HK-2 (cell line): ENCODE data around the gene PAOX.
A peak's percentile ranks its signal among the peaks of the same experiment; 100 is the strongest.
"Not testable (repeated sequence)": the region's sequence is repeated elsewhere in the genome, so short reads cannot be mapped to it uniquely, and the experiment has no call there.

Experiments used
- DNase-seq: peaks from one replicate; pipeline ENCODE4 v3.0.0-alpha.2; 2018; ENCODE audit not compliant: unreplicated experiment

Gene PAOX

DNA sequence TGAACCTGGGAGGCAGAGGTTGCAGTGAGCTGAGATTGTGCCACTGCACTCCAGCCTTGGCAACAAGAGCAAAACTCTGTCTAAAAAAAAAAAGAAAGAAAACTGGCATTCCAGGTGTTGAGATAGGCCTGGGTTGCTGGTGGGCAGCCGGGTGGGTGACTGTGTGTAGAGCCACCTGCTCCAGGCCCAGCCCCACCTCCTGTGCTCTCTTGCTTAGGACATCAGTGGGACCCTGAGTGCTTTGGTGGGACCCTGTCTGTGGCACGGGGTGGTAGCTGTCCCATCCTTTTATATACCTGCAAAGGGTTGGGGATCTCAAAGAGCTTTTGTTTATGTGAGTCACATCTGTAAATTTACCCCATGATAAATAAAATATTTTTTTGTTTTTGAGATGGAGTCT, 6.2 kb downstream of the PAOX start:
- no peak for DNase-seq

DNA sequence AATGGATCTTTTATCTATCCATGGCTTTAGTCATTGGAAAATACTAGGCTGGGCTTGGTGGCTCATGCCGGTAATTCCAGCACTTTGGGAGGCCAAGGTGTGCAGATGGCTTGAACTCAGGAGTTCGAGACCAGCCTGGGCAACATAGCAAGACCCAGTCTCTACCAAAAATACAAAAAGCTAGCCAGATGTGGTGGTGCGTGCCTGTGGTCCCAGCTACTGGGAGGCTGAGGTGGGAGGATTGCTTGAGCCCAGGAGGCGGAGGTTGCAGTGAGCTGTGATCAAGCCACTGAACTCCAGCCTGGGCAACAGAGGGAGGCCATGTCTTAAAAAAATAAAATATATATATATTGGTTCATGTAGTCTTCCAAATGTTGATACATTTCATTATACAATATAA, 7.9 kb downstream of the PAOX start:
- DNase-seq = not testable (repeated sequence)

- DNase-seq = no peak
Measured at GRCh38 chr10:133388236-133388972, 9.3 kb downstream of the PAOX start.

DNA sequence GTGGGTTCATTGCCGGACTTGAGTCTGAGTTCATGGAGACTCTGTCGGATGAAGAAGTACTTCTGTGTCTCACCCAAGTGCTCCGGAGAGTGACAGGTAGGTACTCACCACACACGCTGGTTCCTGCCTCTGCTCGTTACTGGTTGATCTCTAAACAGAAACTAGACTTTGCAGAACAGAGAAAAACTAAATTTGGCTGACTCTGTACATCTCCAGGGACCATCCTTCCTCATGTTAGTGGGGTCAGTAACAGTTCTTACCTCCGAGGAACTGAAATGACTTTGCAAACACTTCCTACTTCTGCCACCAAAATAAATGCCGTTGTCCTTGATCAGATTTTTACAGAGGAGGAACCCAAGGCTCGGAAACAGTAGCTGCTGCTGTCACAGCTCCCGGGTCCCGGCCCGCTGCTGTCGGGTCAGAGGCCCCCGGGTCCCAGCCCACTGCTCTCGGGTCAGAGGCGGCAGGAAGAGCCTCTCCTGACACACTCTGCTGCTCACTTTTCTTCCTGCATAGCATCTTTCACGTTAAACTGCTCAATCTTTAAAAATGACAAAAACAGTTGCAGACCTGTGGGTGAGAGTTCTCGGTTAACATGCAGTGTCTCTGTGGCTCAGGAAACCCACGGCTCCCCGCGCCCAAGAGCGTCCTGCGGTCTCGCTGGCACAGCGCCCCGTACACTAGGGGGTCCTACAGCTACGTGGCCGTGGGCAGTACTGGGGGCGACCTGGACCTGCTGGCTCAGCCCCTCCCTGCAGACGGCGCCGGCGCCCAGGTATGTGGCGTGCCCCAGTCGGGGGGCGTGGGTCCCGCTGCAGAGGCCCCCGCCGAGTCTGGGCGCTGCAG, 10.1 kb downstream of the PAOX start:
- DNase-seq = no peak

DNA sequence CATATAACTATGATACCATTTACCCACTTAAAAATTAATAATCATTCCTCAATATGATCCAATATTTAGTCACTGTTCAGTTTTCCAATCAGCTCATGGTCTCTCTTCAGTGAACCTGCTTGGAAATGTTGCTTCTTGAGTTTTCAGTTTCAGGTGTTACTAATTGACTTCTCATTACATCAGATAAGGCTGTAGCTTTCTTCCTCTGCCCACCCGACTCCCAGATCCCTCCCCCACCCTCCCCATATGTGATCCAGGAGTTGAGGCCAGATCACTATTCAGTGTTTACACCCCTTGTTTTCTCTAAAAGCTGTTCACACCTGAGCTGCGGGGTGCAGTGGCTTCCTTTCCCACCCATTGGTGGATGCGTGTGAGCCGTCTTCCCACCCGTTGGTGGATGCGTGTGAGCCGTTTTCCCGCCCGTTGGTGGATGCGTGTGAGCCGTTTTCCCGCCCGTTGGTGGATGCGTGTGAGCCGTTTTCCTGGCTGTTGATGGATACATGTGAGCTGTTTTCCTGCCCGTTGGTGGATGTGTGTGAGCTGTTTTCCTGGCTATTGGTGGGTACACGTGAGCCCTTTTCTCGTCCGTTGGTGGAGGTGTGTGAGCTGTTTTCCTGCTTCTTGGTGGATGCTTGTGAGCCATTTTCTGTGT, 11.7 kb downstream of the PAOX start:
- DNase-seq = no peak

DNA sequence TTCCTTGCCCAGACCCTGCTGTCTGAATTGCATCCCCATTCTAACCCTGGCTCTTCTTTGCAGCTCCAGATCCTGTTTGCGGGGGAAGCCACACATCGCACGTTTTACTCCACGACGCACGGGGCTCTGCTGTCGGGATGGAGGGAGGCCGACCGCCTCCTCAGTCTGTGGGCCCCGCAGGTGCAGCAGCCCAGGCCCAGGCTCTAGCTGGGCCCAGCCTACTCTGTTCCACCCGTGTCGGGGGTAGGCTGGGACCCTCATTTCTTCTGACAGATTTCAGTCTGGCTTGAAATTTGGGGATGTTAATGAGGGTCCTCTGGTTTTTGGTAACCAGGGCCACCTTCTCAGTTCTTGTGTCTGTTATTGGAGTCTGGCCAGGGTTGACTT, 12.2 kb downstream of the PAOX start:
- DNase-seq = no peak

DNA sequence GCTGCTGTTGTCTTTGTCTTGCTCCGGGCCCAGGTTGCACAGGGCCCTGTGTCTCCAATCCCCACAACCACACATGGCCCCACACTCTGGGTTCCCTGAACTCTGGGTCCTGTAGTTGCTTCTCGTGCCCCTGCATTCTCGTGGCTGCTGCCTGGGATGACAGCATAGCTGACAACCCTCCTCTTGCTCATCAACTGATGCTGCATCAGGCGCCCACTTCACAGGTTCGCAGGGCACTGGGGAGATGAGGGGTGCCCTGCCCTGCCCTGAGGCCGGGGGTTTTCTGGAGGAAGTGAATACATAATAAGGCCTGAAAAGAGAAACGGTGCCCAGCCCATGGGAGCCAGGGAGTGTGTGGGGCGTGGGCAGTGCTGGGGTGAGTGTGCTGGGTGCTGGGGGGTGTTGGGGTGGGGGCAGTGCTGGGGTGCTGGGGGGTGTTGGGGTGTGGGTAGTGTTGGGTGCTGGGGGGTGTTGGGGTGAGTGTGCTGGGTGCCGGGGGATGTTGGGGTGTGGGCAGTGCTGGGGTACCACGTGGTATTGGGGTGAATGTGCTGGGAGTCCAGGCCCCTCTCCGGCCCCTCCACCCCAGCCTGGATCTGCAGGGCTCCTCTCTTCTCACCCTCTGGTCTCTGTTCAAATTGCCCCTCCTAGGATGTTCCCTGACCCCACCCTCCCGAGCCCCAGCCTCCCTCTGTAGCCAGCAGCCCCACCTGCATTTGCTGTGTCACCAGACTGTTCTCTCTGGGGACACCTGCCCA, 12.9 kb downstream of the PAOX start:
- DNase-seq = no peak

GRCh38 chr10:133393401-133394063, 14.5 kb downstream of the PAOX start:
- DNase-seq = no peak

DNA sequence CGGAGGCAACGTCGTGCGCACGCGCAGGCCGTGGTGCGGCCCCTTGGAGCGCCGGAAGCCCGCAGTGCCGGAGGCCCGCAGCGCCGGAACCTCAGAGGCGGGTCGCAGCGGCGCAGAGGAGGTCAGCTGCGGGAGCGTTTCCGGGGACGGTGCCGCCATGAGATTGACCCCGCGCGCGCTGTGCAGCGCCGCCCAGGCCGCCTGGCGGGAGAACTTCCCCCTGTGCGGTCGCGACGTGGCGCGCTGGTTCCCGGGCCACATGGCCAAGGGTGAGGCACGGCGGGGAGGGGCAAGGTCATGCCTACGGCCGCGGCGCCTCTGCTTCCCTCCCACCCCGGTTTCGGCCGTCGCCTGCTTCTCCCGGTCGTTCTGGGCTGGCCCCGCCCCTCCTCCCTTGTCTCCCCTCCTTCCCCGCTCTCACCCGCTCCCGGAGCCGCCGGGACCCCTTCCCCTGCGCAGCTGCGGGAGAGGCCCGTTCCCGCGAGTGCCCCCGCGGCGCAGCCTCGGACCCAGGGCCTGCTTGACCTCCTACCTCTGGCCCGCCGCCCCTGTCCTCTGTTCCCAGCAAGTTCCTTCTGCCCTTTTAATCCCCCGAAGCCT, 15.1 kb downstream of the PAOX start, which contains the start of gene MTG1:
Gene MTG1 (plus strand): TSS at position 94 of the 600 bp plus-strand sequence. CDS start 64 bp downstream, at position 158.
- peak; percentile 97 for DNase-seq

- DNase-seq = no peak
Measured at GRCh38 chr10:133394801-133395221, 15.7 kb downstream of the PAOX start.

DNA sequence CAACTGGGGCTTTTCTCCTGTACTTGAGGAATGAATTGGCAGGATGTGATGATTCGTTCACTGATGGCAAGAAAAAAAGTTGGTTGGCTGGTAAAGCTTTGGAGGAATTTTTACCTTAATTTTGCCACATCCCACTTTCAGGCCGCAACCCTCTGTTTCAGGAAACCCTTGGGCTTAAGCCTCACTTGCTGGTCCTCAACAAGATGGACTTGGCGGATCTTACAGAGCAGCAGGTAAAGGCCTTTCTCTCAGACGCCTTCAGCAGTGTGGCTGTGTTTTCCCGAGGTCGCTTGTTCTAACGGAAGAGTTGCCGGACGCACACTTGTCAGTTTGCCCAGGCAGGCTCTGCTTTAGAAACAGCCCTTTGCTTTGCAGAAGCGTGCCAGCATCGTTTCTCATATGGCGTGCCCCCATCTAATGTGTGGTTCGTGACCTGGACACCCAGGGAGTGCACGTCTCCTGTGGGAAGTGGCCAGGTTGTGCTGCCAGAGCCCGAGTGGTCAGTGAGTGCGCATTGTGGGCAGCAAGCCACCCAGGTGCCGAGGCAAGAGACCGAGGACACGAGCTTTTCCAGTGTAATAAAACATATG, 17.1 kb downstream of the PAOX start:
- DNase-seq = no peak

DNA sequence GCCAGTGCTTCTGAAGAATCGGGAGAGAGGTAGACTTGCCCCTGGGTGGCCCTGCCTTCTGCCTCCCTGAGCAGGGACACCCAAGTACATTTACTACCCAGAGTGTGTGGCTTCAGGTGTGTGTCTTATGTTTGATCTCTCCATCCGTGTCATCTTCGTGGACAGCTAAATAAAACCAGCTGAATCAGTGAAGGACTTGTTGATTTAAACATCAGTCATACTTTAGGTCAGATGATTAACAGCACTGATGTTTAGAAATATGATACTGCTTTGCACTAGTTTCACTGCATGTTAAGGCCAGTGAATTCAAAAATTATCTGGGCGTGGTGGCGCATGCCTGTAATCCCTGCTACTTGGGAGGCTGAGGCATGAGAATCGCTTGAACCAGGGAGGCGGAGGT, 18.9 kb downstream of the PAOX start:
- no peak for DNase-seq

DNA sequence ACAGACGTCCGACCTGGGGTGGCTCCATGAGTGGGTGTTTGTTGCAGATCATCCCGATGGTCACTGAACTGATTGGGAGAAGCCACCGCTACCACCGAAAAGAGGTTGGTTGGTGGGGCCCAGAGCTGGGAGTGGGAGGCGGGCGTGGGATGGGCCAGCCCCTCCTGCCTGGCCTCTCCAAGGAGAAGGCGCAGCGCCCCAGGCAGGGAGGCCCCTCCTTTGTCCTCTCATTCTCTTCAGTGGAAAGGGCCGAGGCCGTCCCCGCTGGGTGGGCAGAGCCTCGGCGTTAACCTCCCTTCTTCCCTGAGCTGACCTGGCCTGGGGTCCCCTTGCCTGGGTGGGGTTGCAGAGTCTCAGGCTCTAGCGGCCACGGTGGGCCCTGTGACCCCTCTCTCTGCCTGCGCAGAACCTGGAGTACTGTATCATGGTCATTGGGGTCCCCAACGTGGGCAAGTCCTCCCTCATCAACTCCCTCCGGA, 20.1 kb downstream of the PAOX start:
- no peak for DNase-seq

DNA sequence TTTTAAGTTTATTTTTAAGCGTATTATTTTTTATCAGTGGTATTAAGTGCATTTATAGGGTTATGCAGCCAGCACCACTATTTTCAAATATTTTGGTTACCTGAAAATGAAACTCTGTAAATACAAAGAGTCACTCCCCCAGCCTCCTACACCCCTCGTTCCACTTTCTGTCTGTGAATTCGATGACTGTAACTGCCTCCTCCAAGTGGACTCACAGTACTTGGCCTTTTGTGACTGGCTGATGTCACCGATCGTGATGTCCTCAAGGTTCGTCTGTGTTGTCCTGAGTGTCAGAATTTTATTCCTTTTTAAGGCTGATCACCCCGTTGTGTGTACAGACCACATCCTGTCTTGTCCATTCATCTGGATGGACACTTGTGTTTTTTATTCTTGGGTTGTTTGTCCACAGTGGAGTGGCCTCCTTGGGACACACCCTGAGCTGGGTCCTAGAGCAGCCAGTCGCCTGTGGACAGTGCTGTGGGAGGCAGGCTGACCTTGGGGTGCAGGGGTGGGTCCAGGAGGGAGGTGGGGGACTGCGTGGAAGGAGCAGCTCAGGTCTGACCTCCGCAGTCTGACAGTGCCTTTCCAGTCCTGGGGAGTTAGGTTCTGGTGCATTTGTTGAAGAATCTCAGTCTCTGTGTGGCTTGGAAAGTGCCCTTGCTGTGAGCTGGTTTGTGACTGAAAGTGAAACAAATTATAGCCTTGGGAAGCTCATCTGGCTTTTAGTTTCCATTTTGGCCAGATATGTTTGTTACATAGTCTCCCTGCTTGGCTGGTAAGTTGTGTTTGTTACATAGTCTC, 21.8 kb downstream of the PAOX start:
- DNase-seq = no peak

- no peak for DNase-seq
Measured at GRCh38 chr10:133401500-133401899, 22.4 kb downstream of the PAOX start.

GRCh38 chr10:133401981-133402725, 23.1 kb downstream of the PAOX start:
- no peak for DNase-seq

GRCh38 chr10:133403359-133403758, 24.3 kb downstream of the PAOX start:
- peak; percentile 34 for DNase-seq

- DNase-seq = no peak
Measured at GRCh38 chr10:133403784-133404183, 24.7 kb downstream of the PAOX start.

GRCh38 chr10:133405272-133405671, 26.2 kb downstream of the PAOX start:
- DNase-seq = no peak
